Neutrophil (primary cell): ENCODE data around the gene WDR36.

Experiments used
- H3K27ac ChIP-seq: fragments of 200-600 bp; sonication (generic); 2 replicates; pipeline ENCODE4 v1.5.1; 2016; ENCODE audit warnings: mild to moderate bottlenecking, moderate library complexity
- H3K27me3 ChIP-seq: fragments of 200-600 bp; sonication (generic); 2 replicates; pipeline ENCODE4 v1.6.0; 2016; ENCODE audit warnings: mild to moderate bottlenecking
- H3K36me3 ChIP-seq: fragments of 200-600 bp; sonication (generic); 2 replicates; pipeline ENCODE4 v1.5.1; 2017
- H3K4me1 ChIP-seq, 2 experiments: fragments of 200-600 bp in 1 of 2; sonication (generic) in 1 of 2; 1 replicate in 1 of 2; 2 replicates in 1 of 2; pipeline versions ENCODE4 v1.5.1 to v1.6.1; 2013 to 2016; ENCODE audit warnings: low read depth in 1 of 2, low read length in 1 of 2, mild to moderate bottlenecking in 1 of 2, moderate library complexity in 1 of 2; ENCODE audit not compliant: control insufficient read depth in 1 of 2, insufficient read depth in 1 of 2
- H3K4me3 ChIP-seq, 2 experiments: fragments of 200-600 bp in 1 of 2; sonication (generic) in 1 of 2; 1 replicate in 1 of 2; 2 replicates in 1 of 2; pipeline ENCODE4 v1.5.1; 2013 to 2016; ENCODE audit warnings: low read depth in 1 of 2, low read length in 1 of 2, mild to moderate bottlenecking in 1 of 2, moderate library complexity in 1 of 2
- H3K9me3 ChIP-seq: fragments of 200-600 bp; sonication (generic); 2 replicates; pipeline ENCODE4 v1.5.1; 2016
- CTCF ChIP-seq: fragments of 200-600 bp; sonication (generic); IDR thresholded peaks from 2 replicates; pipeline ENCODE4 v1.5.1; 2016; ENCODE audit warnings: antibody characterized with exemption

WDR36 gene

GRCh38 chr5:111173476-111173875, 81.3 kb downstream of the WDR36 start:
- no peaks in the 10 kb centered on the region for H3K36me3 ChIP-seq

More at GRCh38 chr5:111173476-111173875, 81.3 kb downstream of the WDR36 start:
- no peak for TF ChIP-seq CTCF
- H3K4me3 ChIP-seq = no peak overlapping the region
- H3K4me1 ChIP-seq = no peaks in the 10 kb centered on the region
- H3K27ac ChIP-seq = no peak overlapping the region
- H3K27me3 ChIP-seq = no peaks in the 10 kb centered on the region
- H3K9me3 ChIP-seq = no peaks in the 10 kb centered on the region
